ENCODE measurements around the gene TSFM. TPM values are rescaled to one million over a fixed set of nuclear protein-coding genes. Genes with fewer than 3 reads are reported as not detected.

TSFM gene
- total and polyA plus RNA-seq, 2 of the 13 experiments (the other 11 are each of a cell fraction or from before 2014, with no cell fraction given) = 29.8 to 68.3 TPM

DNA sequence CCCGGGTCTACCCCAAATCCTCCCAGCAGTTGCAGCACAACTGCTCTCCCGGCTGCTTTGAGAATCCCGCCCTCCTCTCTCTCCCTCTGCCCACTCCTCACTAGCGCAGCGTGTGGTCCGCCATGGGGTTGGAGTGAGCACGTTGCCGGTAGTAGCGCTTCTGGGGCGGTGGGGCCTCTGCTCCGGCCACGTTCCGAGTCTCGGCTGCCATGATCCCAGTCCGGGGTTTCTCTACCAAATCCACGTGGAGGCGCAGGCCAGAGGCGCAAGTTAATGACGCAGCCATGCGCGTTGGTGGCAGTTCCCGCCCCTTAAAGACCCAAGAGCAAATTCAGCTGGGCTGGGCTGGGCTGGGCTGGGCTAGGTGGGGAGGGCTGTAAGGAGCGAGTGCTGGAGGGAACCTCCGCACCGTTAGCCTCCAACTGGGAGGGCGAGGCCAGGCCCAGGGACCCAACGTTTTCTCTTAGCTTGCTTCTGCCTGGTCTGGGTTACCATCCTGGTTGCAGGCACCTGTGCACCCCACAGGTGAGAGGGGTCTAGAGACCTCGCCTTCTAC, 10.6 kb upstream of the TSFM start, which contains the start of gene METTL1 (continued):
- TF ChIP-seq, protein P1, sequence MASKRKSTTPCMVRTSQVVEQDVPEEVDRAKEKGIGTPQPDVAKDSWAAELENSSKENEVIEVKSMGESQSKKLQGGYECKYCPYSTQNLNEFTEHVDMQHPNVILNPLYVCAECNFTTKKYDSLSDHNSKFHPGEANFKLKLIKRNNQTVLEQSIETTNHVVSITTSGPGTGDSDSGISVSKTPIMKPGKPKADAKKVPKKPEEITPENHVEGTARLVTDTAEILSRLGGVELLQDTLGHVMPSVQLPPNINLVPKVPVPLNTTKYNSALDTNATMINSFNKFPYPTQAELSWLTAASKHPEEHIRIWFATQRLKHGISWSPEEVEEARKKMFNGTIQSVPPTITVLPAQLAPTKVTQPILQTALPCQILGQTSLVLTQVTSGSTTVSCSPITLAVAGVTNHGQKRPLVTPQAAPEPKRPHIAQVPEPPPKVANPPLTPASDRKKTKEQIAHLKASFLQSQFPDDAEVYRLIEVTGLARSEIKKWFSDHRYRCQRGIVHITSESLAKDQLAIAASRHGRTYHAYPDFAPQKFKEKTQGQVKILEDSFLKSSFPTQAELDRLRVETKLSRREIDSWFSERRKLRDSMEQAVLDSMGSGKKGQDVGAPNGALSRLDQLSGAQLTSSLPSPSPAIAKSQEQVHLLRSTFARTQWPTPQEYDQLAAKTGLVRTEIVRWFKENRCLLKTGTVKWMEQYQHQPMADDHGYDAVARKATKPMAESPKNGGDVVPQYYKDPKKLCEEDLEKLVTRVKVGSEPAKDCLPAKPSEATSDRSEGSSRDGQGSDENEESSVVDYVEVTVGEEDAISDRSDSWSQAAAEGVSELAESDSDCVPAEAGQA (IDR thresholded peaks at IDR 0.05; ENCODE audit: low read depth) = peak; percentile 91
- TF ChIP-seq, protein P1 (CRISPR knock-in tag; IDR thresholded peaks at IDR 0.05; ENCODE audit: borderline replicate concordance) = no peak
- TF ChIP-seq RELA (CRISPR knock-in tag; IDR thresholded peaks at IDR 0.05) (no peak; the same call in 1 of the 2 replicates), ZNF589 (CRISPR knock-in tag; conservative IDR thresholded peaks at IDR 0.05) (peak; percentile 60; the same call in 1 of the 2 replicates), SOX6 (IDR thresholded peaks at IDR 0.05) (no peak), SOX6 (CRISPR knock-in tag; IDR thresholded peaks at IDR 0.05) (peak; percentile 62), ZNF18 (CRISPR knock-in tag; IDR thresholded peaks at IDR 0.05; ENCODE audit: insufficient replicate concordance) (peak; percentile 88), NCOA2 (CRISPR knock-in tag; IDR thresholded peaks at IDR 0.05) (peak; percentile 26; the same call in 1 of the 2 replicates), ZNF234 (CRISPR knock-in tag; conservative IDR thresholded peaks at IDR 0.05) (no peak), EHMT2 (IDR thresholded peaks at IDR 0.05; ENCODE audit: borderline replicate concordance, low read depth, low read length) (peak; percentile 57; the same call in 1 of the 2 replicates), ZNF605 (CRISPR knock-in tag; IDR thresholded peaks at IDR 0.05) (peak; percentile 98), SUZ12 (IDR thresholded peaks at IDR 0.05; ENCODE audit: low read depth, low read length) (no peak), ZNF768 (CRISPR knock-in tag; IDR thresholded peaks at IDR 0.05) (no peak), MIXL1 (CRISPR knock-in tag; IDR thresholded peaks at IDR 0.05) (peak; percentile 66; the same call in 1 of the 2 replicates), ZNF138 (CRISPR knock-in tag; IDR thresholded peaks at IDR 0.05; ENCODE audit: low read depth) (peak; percentile 81; the same call in 1 of the 2 replicates), ZNF251 (CRISPR knock-in tag; IDR thresholded peaks at IDR 0.05) (no peak), ZNF317 (CRISPR knock-in tag; IDR thresholded peaks at IDR 0.05) (no peak; the same call in 1 of the 2 replicates), ZZZ3 (CRISPR knock-in tag; IDR thresholded peaks at IDR 0.05; ENCODE audit: borderline replicate concordance) (no peak; the same call in 1 of the 2 replicates), ZNF256 (CRISPR knock-in tag; conservative IDR thresholded peaks at IDR 0.05) (peak; percentile 83), AGO2 (optimal IDR thresholded peaks at IDR 0.05; ENCODE audit: low read depth, low read length) (peak; percentile 77)
- TF ChIP-seq, protein P2, sequence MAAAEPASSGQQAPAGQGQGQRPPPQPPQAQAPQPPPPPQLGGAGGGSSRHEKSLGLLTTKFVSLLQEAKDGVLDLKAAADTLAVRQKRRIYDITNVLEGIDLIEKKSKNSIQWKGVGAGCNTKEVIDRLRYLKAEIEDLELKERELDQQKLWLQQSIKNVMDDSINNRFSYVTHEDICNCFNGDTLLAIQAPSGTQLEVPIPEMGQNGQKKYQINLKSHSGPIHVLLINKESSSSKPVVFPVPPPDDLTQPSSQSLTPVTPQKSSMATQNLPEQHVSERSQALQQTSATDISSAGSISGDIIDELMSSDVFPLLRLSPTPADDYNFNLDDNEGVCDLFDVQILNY (CRISPR knock-in tag; conservative IDR thresholded peaks at IDR 0.05) = 0 out of 2 replicates have a peak, but pooled peaks have one; percentile 40
- TF ChIP-seq, protein P3, sequence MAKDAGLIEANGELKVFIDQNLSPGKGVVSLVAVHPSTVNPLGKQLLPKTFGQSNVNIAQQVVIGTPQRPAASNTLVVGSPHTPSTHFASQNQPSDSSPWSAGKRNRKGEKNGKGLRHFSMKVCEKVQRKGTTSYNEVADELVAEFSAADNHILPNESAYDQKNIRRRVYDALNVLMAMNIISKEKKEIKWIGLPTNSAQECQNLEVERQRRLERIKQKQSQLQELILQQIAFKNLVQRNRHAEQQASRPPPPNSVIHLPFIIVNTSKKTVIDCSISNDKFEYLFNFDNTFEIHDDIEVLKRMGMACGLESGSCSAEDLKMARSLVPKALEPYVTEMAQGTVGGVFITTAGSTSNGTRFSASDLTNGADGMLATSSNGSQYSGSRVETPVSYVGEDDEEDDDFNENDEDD (CRISPR knock-in tag; IDR thresholded peaks at IDR 0.05; ENCODE audit: borderline replicate concordance) = peak; percentile 72; the same call in 1 of the 2 replicates
